Stimulated activated CD4-positive, alpha-beta T cell treated with anti-CD3 and anti-CD28 coated beads, Interleukin-12 subunit alpha, Interleukin-12 subunit beta, amount 100 ng/mL, for 4 hours (primary cell): Measurements from ENCODE around the gene SUFU.

Experiments
- DNase-seq: peaks from one replicate; pipeline ENCODE4 v3.0.0-alpha.2; 2020

SUFU gene

DNA sequence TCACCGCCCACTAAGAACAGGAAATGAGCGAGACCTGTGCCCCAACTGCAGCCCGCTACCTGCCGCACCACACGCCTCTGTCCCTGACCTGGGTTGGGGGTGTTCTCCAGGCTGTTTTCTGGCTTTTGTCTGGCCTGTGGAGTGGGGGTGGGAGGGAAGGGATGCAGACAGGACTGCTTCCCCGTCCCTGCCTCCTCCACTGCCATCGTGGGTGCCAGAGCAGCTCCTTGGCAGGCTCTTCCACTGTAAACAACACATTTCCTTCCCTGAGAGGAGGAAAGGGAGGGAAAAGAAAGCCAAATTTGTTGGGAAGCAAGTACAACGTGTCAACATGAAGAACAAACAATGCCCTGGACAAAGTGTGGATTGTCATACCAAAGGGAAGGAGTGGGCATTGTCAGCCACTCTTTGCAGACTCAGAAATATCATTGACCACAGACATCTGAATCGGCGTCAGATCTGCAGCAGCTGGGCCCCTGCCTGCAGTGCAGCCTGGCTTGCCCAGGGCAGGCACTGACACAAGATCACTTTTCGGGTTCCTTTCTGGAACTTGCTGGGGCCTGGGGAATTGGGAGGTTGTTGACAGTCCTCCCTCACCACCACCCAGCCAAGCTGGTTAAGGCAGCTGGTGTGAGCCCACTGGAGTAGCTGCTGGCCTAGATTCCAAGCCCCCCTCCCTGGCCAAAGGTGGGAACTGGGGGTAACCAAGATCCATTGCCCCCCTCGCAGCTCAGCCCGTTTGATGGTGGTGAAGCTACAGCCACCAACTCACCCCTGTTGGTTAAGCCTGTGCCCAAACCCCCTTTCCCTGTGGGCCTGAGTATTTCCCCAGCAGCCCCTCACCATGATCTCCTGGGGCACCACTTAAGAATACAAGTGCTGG is 117.9 kb downstream of the SUFU start:
- no peak for DNase-seq

DNA sequence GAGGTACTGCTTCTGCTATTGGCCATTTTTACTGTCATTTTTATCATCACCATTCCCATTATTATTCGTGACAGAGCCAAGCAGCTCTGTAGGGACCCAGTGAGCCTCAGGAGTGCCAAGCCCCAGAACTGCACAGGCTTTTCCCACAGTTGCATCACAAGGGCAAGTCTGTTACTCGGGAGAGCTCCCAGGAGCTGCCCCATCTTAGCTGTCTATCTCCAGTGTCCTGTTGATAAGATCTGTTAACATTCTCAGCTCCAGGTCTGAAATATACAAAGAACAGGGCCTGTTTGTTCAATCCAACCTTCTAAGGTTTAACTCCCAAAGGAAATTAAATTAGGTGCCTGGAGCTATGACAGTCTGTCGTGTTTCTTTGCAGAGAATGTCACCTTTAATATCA is 120.3 kb downstream of the SUFU start:
- DNase-seq: no peak

DNA sequence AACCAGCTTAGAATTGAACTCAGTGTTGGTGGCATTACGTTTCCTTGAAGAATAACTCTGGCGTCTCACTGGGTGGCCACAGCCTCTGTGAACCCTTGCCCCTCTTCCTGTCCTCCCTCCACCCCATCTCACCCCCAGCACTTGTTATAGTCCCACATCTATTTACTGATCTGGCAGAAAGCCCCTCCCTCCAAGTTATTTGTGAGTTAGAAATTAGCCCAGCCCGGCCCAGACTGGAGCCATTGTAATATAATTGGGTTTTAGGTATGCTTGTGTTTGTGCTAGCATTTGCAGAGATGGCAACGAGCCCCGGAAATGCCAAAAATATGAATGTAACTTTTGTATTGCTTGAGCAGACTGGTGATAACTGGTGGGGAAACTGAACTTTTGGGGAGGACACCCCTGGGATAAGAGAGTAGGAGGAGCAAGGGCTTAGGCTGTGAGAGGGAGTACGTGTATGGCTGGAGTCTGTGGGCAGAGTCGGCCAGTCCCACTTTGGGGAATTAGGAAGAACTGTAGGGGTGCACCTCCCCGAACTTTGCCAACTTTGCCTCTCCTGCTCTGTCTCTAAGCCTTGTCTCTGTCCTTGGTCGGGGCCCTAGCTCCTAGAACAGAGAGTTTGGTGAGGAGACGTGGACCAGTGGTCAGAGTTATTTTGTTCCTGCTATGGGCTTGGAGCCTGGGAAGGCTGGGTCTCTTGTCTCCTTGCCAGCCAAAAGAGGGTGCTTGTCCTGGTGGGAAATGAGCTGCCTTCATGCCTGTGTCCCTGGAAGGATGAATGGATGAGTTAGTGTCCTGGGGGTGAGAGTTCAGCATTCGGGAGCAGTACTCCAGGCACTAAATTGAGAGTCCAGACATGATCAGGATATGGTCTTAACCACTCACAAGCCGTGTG is 121.2 kb downstream of the SUFU start:
- DNase-seq: no peak

DNA sequence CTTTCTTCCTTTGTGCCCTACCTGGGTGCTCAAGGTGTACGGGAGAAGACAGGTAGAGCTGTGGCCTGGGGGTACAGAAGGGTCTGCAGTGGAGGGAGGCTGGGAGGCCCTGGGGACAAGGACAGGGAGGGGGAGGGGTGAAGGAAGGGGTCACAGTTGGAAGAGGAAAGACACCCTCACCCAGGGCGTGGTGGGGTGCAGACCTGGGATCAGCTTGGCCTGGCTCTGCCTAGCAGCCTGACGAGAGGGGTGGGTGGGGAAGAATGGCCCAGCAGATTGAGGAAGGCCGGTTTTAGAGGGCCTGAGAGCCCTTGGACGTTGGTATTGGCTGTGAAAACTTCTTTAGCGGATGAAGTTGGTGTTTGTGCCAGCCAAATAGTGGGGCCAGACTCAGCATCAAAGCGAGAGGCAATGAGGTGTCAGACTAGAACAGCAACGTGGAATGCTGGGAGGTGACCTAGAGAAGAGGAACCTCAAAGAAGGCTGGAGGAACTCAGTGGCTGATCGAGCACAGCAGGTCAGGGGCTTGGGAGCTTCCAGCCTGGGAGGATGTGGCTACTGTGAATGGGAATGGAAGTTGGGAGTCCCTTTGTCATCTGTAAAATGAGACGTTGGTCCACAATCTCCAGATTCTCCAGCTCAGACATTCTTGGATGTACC is 122.4 kb downstream of the SUFU start:
- DNase-seq: no peak

DNA sequence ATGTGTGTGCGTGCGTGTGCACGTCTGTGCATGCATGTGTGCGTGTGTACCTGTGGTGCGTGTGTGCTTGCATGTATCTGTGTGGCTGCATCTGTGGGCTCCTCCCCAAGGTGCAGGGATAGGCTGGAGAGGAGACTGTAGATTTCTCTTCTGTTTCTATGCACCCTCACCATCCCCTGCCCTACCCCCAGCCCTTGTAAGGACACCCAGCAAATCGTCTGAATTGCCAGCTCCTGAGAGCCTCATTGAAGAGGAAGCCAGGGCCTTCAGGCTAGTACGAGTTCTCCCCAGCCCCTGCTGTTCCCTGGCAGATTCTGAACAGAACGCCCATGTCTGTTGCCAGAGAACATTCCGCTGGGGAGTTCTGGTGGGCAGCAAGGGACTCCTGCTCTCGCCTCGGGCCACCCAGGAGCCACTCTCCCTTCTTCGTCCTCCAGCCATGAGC is 123.5 kb downstream of the SUFU start:
- DNase-seq: no peak

DNA sequence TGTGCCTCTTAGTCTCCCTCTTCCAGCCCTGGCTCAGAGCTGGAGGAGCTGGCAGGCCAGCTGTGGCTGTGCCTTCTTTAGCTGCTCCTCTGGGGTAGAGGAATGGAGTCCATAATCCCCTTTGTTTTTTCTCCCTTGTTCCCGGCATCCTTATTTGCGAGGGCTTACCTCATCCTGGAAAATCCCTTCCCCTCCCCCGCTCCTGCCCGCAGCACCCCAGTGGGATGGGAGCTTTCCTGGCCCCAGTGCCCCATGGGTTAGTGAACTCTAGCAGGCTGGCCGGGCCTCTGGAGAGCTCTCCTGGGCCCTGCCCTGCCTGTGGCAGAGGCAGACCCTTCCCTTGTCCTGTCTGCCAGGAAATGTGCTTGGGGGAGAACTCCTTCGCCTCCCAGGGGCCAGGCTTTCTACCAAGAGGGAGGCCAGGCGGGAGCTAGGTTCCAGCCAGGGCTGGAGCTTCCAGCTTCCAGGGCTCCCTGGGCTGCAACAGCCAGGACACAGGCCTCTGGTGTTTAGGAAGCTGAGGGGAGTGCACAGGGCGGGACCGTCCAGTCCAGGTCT is 124.0 kb downstream of the SUFU start:
- DNase-seq: no peak

DNA sequence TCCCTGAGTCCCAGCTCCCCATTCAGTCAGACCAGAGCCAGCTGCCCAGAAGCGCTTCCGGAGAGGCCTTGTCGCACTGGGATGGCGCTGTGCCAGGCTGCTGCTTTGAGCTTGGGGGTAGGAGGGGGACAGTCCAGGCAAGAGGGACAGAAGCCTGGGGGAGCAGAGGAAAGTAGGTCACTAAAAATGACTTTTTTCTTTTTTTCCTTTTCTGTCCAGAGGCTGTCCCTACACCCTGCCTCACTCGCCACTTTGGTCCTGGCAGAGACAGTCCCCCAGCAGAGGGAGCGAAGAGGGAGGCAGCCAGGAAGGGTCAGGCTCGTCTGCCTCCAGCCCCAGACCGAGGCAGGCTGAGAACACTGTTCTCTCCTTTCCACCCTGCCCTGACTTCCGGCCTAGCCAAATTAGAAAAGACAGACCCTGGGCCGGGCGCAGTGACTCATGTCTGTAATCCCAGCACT is 124.7 kb downstream of the SUFU start:
- DNase-seq: no peak

DNA sequence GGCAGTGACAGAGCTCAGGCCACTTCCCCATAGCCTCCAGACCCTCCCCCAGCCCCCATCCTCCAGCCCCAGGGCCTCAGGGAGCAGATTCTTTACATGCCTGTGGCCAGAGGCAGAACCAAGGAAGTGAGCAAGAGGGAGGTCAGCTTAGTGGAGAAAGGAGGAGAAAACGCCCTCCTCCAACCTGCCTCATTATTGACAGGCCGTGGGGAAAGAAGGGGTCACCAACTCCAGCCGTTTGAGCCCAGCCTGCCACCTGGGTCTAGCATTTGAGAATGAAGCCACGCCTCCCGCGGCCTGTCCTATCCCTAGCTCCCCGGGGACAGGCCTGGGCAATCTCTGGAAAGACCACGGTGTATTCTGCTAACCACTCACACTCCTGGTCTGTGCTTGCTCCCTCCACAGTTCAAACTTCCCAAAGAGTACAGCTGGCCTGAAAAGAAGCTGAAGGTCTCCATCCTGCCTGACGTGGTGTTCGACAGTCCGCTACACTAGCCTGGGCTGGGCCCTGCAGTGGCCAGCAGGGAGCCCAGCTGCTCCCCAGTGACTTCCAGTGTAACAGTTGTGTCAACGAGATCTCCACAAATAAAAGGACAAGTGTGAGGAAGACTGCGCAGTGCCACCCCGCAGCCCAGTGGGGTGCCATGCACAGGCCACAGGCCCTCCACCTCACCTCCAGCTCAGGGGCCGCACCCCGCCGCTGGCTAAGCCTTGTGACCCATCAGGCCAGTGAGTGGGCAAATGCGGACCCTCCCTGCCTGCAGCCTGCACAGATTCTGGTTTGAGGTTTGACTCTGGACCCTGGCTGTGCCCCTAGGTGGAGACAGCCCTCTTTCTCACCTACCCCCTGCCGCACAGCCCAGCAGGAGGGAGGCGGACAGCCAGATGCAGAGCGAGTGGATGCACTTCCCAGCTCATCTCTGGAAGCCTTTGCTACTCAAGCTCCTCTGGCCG is 126.2 kb downstream of the SUFU start:
- DNase-seq: no peak

DNA sequence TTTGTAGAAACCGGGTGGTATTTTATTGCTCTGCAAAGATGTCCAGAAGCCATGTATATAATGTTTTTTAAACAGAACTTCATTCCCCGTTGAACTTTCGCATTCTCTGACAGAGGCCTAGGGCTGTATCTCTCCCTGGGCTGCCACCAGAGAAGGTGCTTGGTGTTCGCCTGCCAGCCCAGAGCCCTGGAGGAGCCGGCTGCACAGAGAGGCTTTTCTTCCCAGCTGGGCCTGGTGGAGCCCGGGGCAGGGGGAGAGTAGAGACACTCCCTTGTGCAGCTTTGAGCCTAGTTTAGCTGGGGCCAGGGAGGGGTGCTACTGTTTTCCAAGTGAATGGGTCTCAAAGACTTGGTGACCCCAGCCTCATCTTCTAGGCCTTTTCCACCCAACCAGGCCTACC is 126.9 kb downstream of the SUFU start:
- no peak for DNase-seq

DNA sequence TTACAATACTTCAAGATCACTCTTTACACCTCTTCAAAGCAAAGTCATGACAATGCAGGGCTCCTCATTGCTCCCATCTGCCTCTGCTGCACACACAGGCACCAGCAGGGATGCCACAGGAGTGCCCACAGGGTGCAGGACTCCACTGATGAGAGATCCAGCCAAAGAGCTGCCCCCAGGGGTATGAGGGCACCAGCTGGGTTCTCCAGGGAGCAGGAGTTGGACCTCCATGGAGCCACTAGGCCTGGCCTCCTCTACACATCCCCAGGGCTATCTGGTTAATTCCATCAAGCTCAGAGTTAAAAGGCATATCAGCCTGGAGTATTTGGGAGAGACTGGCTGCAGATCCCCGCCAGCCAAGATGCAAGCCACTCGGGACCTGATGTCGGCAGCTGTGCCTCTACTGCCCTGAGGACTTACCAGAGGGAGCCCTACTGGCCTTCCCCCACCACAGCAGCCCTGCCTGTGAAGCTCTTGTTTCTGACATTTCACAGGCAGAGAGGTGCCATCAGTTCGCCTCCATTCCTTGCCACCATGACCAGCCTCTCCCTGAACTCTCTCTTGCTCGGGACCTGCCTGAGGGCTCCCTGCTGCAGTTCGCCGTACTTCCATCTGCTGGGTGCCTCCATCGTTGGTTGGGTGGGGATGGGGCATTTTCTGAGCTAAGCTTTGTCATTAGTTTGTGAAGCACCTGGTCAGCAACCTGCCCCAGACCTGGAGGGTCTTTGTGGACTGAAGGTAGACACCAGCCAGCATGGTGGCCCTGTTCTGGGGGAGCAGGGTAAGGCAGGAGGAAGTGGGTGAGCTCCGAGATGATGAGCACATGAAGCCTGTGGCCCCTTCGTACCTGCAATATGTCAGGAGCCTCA is 128.0 kb downstream of the SUFU start:
- no peak for DNase-seq

DNA sequence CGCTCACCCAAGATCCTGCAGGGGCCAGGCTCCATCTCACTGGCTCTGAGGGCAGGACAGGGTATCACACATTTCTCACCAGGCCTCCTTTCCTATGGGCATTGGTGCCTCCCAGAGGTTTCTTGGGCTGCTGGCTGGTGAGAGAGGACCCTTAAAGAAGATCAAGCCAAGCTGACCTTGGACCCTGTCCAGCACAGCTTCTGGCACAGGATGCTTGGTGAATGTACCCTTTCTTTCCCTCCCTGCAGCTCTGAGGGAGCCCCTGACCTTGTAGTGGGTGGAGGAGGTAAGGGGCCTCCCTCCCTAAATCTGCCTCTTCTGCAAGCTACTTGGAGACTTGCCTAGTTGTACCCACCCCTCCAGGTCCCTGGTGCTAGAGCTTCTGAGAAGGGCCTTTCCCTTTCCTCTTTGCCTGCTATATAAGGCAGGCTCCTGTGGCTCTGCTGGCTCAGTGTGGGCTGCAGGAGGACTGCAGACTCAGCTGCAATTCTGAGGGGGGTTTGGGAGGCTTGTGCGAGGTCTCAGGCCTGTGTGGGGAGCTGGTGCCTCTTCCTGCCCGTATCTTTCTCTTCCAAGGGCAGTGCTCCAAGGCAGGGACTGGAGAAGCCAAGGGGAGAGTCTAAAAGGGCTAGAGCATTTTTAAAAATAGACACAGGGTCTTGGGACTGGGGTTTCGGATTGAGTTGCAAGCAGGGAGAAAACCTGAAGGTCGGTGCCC is 128.8 kb downstream of the SUFU start:
- DNase-seq: no peak

DNA sequence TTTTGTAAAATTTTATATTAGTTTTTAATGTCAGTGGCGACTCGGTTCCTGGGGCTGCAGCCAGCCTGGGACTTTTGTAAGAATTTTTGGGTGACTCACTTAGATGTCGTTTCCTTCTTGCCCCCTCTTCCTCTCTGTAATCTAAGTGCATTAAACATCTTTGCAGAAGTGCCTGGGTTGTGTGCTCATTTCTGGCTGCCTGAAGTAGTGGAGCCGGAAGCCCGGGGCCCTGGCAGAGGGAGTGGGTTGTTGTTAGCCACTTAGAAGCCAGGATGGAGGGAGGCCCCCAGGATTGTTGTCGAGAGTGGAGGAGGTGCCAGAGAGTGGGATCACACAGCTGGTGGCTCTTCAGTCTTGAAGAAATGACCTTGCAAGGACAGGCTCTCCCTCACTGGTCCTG is 129.5 kb downstream of the SUFU start:
- DNase-seq: peak; percentile 33

DNA sequence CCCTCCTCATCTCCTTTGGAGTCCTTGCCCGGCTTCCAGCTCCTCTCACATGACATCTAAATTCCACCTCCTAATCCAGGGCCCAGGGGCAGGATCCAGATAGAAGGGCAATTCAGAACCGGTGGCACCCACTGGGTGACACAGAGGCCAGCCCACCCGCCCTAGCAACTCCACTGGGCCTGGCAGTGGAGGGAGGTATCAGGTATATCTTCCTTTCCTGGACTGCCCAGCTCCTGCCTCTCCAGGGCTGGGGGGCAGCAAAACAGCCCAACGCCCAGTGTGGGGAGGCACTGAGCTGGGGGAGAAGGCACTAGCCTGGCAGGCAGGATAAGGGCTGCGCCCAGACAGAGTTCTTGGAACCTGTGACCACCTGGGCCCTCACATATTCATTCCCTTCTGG is 130.1 kb downstream of the SUFU start:
- no peak for DNase-seq

DNA sequence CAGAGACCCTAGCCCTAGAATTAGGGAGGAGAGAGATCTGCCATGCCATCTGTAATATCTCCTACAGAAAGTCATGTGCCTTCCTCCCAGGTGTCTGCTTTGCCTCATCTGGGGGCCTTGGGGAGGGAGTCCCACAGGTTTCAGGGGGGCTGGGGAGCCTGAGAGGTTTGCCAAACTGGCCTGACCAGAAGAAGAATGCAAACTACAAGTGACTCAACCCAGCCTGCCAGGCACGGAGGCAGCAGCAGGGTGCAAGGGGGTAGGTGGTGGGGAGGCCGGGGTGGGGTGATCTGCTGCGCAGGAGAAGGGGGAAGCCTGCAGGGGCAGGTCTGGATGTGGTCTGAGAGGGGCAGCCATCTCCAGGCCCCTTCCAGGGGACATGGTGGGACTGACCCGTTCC is 130.9 kb downstream of the SUFU start:
- DNase-seq: no peak

DNA sequence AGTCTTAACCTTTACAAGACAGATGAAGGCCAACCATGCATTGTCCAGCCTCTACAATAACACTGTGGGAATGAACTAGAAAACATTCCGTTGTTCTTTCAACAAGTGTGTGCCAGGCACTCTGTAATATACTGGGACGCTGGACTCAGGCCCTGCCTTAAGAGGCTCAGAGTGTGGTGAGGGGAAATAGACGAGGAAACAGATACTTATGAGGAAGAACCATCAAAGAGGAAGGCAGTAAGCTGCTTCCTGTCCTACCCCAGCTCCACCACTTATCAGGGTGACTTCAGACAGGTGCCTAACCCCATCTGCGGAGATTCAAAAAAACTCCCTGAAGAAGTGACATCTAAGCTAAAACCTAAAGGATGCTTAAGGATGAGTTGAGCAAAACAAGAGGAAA is 131.6 kb downstream of the SUFU start:
- DNase-seq: no peak

DNA sequence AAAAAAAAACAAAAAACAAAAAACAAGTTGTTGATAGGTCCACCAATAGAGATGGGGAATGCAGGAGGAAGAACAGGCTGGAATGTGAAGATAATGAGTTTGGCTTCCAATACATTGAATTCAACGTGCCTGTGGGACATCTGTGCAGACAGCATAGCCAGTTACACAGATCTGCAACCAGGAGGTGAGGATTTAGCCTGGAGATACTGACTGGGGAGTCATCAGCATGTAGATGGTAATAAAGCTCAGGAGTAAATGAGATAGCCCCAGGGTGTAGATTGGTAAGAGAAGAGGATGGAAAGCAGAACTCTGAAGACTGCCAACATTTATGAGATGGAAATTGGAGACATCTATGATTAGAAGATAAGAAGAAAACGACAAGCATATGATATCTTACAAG is 135.8 kb downstream of the SUFU start:
- DNase-seq: no peak

DNA sequence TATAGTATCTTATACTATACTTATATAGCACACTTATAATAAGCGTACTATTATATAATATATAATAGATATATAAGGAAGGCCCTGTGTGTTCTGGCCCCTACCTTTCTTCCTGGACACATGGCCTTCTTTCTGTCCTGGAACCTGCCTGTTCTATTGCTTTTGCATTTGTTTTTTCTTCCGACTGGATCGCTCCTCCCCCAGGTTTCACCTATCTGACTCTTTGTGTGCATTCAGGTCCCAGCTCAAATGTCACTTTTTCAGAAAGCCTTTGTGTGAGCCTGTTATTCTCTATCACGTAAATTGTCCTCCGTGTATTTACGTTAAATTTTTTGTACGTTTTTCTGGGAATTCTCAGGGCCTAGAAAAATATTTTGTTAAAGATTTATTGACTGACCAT is 137.6 kb downstream of the SUFU start:
- DNase-seq: no peak

DNA sequence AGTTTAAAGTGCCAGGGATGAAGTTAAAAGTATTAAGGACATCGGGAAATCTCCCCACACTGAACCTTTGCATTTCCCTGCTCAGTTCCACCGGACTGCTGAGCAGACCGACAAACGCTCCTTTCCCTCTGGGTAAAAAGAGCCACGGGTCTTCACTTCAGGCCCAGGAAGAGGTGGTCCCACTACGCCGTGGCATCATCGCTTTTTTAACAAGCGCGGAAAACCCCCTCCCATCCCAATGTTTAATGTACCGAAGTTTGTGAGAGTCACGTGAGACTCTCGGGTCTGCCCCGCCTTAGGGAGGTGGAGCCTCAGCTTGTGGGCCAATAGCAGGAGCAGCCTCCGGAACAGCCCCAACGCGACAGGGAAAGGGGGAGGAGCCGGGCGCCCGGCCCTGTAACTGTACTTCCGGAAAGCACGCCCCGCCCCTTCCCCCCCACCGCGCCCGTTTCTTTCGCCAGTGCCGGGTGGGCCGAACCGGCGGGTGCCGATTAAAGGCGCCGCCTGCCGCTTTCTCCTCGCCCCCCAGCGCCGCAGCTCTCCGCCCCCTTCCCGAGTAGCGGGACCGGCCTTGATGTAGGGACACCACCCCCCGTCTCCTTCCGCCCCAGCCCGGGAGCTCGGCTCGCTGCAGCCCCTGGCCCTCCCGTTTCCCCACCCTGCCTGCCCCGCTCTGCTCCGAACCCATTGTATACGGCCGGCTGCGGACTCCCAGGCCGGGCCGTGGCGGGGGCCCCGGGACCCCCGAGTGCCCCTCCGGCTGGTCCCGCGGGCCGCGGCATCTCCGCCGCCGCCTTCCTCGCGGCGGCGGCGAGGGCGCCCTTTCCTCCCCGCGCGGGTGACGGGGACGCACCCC is 138.3 kb downstream of the SUFU start:
- peak; percentile 98 for DNase-seq

DNA sequence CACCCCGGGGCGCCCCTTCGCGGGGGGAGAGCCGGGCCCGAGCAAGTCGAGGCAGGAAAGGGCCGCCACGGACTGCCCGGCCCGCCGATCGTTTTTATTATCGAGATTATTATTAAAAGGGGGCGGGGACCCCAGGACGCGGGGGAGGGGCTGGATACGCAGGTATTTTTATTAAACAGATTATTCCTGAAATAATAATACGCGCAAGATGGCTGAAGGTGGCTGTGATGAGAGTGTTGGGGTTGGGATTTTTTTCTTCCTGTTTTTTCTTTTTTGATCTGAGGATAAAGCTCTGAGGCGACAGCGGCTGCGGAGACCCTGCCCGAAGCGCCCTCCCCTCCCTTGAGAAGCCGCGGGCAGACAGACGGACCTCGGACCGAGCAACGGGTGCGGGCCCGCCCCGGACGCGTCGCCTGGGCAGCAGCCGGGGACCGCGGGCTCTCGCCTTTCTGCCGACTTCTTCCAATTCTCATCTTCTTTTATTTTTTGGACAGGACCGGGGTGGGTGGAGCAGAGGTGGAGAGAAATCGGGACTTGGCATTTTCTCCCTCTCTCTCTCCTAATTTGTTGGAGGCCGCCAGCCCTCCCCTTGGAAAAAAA is 139.1 kb downstream of the SUFU start:
- DNase-seq: peak; percentile 48
